ENCODE measurements around the gene PRICKLE2.

DNA sequence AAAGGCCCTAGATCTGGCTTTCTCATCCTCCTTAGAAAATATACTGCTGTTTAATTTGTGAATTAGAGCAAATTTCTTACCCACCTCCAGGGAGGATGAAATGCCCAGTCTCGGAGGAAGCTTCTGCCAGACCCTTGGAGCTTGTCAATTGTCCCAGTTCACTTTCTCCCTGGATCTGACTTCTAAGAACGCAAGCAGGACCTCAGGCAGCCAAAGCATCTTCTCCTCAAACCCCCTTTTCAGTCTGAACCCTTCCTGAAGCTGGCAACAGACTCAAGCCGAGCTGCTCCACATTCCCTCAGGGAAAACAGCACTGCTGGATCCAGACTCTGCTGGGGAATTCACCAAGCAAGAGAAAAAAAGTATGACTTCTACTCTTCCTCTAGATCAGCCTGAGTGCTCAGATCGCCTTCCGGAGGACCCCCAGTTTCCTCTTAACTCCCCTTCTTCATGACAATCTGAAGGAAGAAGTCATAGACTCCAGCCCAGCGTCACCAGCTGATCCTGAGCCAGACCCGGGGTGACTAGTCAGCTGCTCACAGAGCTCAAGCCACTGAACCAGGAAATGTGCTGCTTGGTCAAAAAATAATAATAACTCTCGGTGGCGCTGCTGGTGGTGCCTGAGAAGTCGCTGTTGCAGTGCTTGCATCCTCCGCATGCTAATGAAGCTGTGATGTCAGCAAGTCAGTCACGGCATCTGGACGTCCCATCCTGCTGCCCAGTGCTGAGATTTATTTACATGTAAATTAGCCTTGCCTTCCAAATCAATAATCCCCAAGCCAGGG is at the start of gene PRICKLE2:
- TF ChIP-seq, protein P1, sequence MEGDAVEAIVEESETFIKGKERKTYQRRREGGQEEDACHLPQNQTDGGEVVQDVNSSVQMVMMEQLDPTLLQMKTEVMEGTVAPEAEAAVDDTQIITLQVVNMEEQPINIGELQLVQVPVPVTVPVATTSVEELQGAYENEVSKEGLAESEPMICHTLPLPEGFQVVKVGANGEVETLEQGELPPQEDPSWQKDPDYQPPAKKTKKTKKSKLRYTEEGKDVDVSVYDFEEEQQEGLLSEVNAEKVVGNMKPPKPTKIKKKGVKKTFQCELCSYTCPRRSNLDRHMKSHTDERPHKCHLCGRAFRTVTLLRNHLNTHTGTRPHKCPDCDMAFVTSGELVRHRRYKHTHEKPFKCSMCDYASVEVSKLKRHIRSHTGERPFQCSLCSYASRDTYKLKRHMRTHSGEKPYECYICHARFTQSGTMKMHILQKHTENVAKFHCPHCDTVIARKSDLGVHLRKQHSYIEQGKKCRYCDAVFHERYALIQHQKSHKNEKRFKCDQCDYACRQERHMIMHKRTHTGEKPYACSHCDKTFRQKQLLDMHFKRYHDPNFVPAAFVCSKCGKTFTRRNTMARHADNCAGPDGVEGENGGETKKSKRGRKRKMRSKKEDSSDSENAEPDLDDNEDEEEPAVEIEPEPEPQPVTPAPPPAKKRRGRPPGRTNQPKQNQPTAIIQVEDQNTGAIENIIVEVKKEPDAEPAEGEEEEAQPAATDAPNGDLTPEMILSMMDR (IDR thresholded peaks at IDR 0.05; ENCODE audit: poor library complexity): no peak
- TF ChIP-seq EZH2 (IDR thresholded peaks at IDR 0.05; ENCODE audit: borderline replicate concordance): no peak

Data from hepatocyte (in vitro differentiated cells).